Trophoblast cell (in vitro differentiated cells and primary cell): Measurements from ENCODE around the gene BCL2L11.
A peak's percentile ranks its signal among the peaks of the same experiment; 100 is the strongest.

ENCODE experiments used
- DNase-seq, 2 donors: peaks; one replicate each; pipeline ENCODE4 v3.0.0-alpha.2; 2016
- H2AFZ ChIP-seq: 2 replicates; pipeline ENCODE4 v1.6.1; 2013; ENCODE audit warnings: low read length, moderate library complexity, mild to moderate bottlenecking; ENCODE audit not compliant: insufficient read depth, poor library complexity
- H2AK5ac ChIP-seq: 2 replicates; pipeline ENCODE4 v1.6.1; 2013; ENCODE audit warnings: mild to moderate bottlenecking, low read length
- H2BK120ac ChIP-seq: 2 replicates; pipeline ENCODE4 v1.6.1; 2013; ENCODE audit warnings: low read length, mild to moderate bottlenecking, moderate library complexity; ENCODE audit not compliant: insufficient read depth, poor library complexity
- H2BK12ac ChIP-seq: 2 replicates; pipeline ENCODE4 v1.6.1; 2013; ENCODE audit warnings: mild to moderate bottlenecking, low read length, moderate library complexity
- H2BK5ac ChIP-seq: 2 replicates; pipeline ENCODE4 v1.6.1; 2013; ENCODE audit warnings: low read length, low read depth, moderate library complexity, mild to moderate bottlenecking; ENCODE audit not compliant: poor library complexity
- H3K14ac ChIP-seq: 2 replicates; pipeline ENCODE4 v1.6.1; 2013; ENCODE audit warnings: mild to moderate bottlenecking, low read length
- H3K18ac ChIP-seq: 2 replicates; pipeline ENCODE4 v1.6.1; 2013; ENCODE audit warnings: mild to moderate bottlenecking, low read length
- H3K23ac ChIP-seq: 2 replicates; pipeline ENCODE4 v1.6.1; 2013; ENCODE audit warnings: low read length
- H3K27ac ChIP-seq: 2 replicates; pipeline ENCODE4 v1.5.1; 2013; ENCODE audit warnings: low read depth, mild to moderate bottlenecking, inconsistent platforms, low read length, moderate library complexity
- H3K27me3 ChIP-seq: 2 replicates; pipeline ENCODE4 v1.6.1; 2013; ENCODE audit warnings: inconsistent platforms, mild to moderate bottlenecking, low read length, moderate library complexity; ENCODE audit not compliant: insufficient read depth
- H3K36me3 ChIP-seq, 2 experiments: 1 replicate in 1 of 2; 2 replicates in 1 of 2; pipeline ENCODE4 v1.6.1; 2013; ENCODE audit warnings: low read length in 2 of 2, mild to moderate bottlenecking in 2 of 2, moderate library complexity in 1 of 2; ENCODE audit not compliant: insufficient read depth in 2 of 2, control insufficient read depth in 1 of 2
- H3K4ac ChIP-seq: 2 replicates; pipeline ENCODE4 v1.6.1; 2013; ENCODE audit warnings: low read depth, mild to moderate bottlenecking, low read length, moderate library complexity
- H3K4me1 ChIP-seq, 2 experiments: 1 replicate in 1 of 2; 2 replicates in 1 of 2; pipeline ENCODE4 v1.6.1; 2013; ENCODE audit warnings: low read length in 2 of 2, mild to moderate bottlenecking in 2 of 2, moderate library complexity in 1 of 2; ENCODE audit not compliant: insufficient read depth in 2 of 2, control insufficient read depth in 1 of 2
- H3K4me2 ChIP-seq: 2 replicates; pipeline ENCODE4 v1.6.1; 2013; ENCODE audit warnings: inconsistent platforms, mild to moderate bottlenecking, low read length, moderate library complexity
- H3K4me3 ChIP-seq: 2 replicates; pipeline ENCODE4 v1.5.1; 2013; ENCODE audit warnings: mild to moderate bottlenecking, low read depth, low read length, inconsistent platforms
- H3K79me1 ChIP-seq: one replicate; pipeline ENCODE4 v1.6.1; 2013; ENCODE audit warnings: low read length
- H3K79me2 ChIP-seq: 2 replicates; pipeline ENCODE4 v1.6.1; 2013; ENCODE audit warnings: low read length, mild to moderate bottlenecking; ENCODE audit not compliant: control insufficient read depth, insufficient read depth, poor library complexity
- H3K9ac ChIP-seq: 2 replicates; pipeline ENCODE4 v1.6.1; 2013; ENCODE audit warnings: mild to moderate bottlenecking, low read length
- H3K9me3 ChIP-seq: 2 replicates; pipeline ENCODE4 v1.6.1; 2013; ENCODE audit warnings: low read depth, mild to moderate bottlenecking, control low read depth, inconsistent platforms, low read length; ENCODE audit not compliant: insufficient read depth
- H4K12ac ChIP-seq: 2 replicates; pipeline ENCODE4 v1.6.1; 2013; ENCODE audit warnings: low read depth, mild to moderate bottlenecking, low read length, moderate library complexity
- H4K8ac ChIP-seq: 2 replicates; pipeline ENCODE4 v1.6.1; 2013; ENCODE audit warnings: low read depth, mild to moderate bottlenecking, low read length, moderate library complexity
- H4K91ac ChIP-seq: one replicate; pipeline ENCODE4 v1.6.1; 2013; ENCODE audit warnings: low read depth, mild to moderate bottlenecking, low read length, moderate library complexity
- WGBS: extraction: QIAGEN DNeasy Blood & Tissue Kit; methylation state at CpG from one replicate; pipeline ENCODE4 v1.1.7; 2013; ENCODE audit warnings: missing lambda C conversion rate; ENCODE audit not compliant: insufficient read length, insufficient coverage; ENCODE audit errors: extremely low coverage; 5-methylcytosine and 5-hydroxymethylcytosine counted together

BCL2L11 gene

GRCh38 chr2:111140815-111141214 lies 20.1 kb downstream of the BCL2L11 start:
- no peak overlapping the region for H2BK12ac ChIP-seq
- no peak overlapping the region for H2AK5ac ChIP-seq
- no peak overlapping the region for H3K4me3 ChIP-seq
- DNase-seq = peak in 1 of 2 donors; percentile 13
- no peak overlapping the region for H2AFZ ChIP-seq
- no peak overlapping the region for H3K27ac ChIP-seq
- no peak overlapping the region for H3K23ac ChIP-seq
- H2BK120ac ChIP-seq = no peak overlapping the region
- H4K91ac ChIP-seq = no peak overlapping the region
- no peak overlapping the region for H2BK5ac ChIP-seq
- peak overlapping the region; percentile 34 for H3K4ac ChIP-seq
- WGBS = no CpG with 5 or more reads among the region's 4 CpGs
- H3K9ac ChIP-seq = peak overlapping the region; percentile 14
- no peaks in the 10 kb centered on the region for H3K79me1 ChIP-seq
- H3K4me1 ChIP-seq = no peaks in the 10 kb centered on the region
- H3K9me3 ChIP-seq = no peaks in the 10 kb centered on the region
- peaks cover 37 to 57% of the 10 kb centered on the region in 2 experiments for H3K36me3 ChIP-seq
- H3K27me3 ChIP-seq = no peaks in the 10 kb centered on the region
- H3K14ac ChIP-seq = no peak overlapping the region
- peaks cover 3% of the 10 kb centered on the region for H3K79me2 ChIP-seq
- no peak overlapping the region for H4K12ac ChIP-seq
- no peak overlapping the region for H3K18ac ChIP-seq
- no peak overlapping the region for H3K4me2 ChIP-seq
- H4K8ac ChIP-seq = no peak overlapping the region

DNA sequence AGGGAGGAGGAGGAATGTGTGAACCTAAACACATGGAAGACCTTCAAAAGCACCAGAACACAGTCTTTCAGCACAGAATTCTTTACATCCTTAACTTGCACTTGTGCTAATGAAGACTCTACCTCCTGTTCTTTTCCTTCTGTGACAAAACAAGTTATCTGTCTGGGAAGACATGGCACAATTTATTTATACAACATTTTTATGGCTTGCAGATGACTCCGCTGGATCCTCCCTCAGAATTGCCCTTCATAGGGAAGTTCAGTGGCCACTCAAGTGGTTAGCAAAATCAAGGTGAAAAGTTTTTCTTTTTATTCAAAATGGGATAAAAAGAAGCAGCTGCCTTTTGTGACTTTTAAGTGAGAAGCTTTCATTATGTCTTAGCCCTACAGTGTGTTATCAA lies 21.4 kb downstream of the BCL2L11 start:
- Histone ChIP-seq H3K4me2 (no peak overlapping the region), H2BK12ac (no peak overlapping the region), H3K9ac (no peak overlapping the region), H4K12ac (no peak overlapping the region), H3K4me3 (no peak overlapping the region), H2BK120ac (no peak overlapping the region), H2BK5ac (no peak overlapping the region), H3K14ac (no peak overlapping the region), H3K4me1 (no peaks in the 10 kb centered on the region), H3K27me3 (no peaks in the 10 kb centered on the region), H3K9me3 (no peaks in the 10 kb centered on the region), H3K79me2 (peaks cover 3% of the 10 kb centered on the region), H3K27ac (no peak overlapping the region), H4K8ac (no peak overlapping the region), H3K18ac (no peak overlapping the region), H2AK5ac (no peak overlapping the region), H3K79me1 (no peaks in the 10 kb centered on the region), H3K23ac (no peak overlapping the region), H3K4ac (peak overlapping the region; percentile 58), H4K91ac (no peak overlapping the region), H2AFZ (no peak overlapping the region), H3K36me3 (peaks cover 34 to 50% of the 10 kb centered on the region in 2 experiments)
- WGBS = no CpG with 5 or more reads among the region's 1 CpG
- DNase-seq = no peak

- no peaks in the 10 kb centered on the region for H3K9me3 ChIP-seq
- H2BK120ac ChIP-seq = no peak overlapping the region
- no peak overlapping the region for H3K23ac ChIP-seq
- no peak overlapping the region for H3K4me3 ChIP-seq
- no peak overlapping the region for H4K91ac ChIP-seq
- DNase-seq = no peak
- no peaks in the 10 kb centered on the region for H3K27me3 ChIP-seq
- H3K4me2 ChIP-seq = no peak overlapping the region
- peaks cover 0 to 2% of the 10 kb centered on the region in 2 experiments for H3K4me1 ChIP-seq
- H2AFZ ChIP-seq = no peak overlapping the region
- H3K18ac ChIP-seq = no peak overlapping the region
- H3K79me2 ChIP-seq = peaks cover 5% of the 10 kb centered on the region
- no peak overlapping the region for H2BK12ac ChIP-seq
- H3K9ac ChIP-seq = no peak overlapping the region
- H3K4ac ChIP-seq = peak overlapping the region; percentile 42
- no peak overlapping the region for H3K14ac ChIP-seq
- H3K36me3 ChIP-seq = peaks cover 31 to 49% of the 10 kb centered on the region in 2 experiments
- H2BK5ac ChIP-seq = no peak overlapping the region
- no peak overlapping the region for H4K8ac ChIP-seq
- no peak overlapping the region for H4K12ac ChIP-seq
- H3K27ac ChIP-seq = no peak overlapping the region
- no peaks in the 10 kb centered on the region for H3K79me1 ChIP-seq
- H2AK5ac ChIP-seq = no peak overlapping the region
- no CpG with 5 or more reads among the region's 10 CpGs for WGBS
These were observed 22.6 kb downstream of the BCL2L11 start for GRCh38 chr2:111143107-111143842.

GRCh38 chr2:111143843-111144198 lies 23.1 kb downstream of the BCL2L11 start:
- Histone ChIP-seq H4K91ac (no peak overlapping the region), H4K8ac (no peak overlapping the region), H2BK12ac (no peak overlapping the region), H2BK120ac (no peak overlapping the region), H3K4me3 (no peak overlapping the region), H3K9ac (no peak overlapping the region), H4K12ac (no peak overlapping the region), H3K36me3 (peaks cover 27 to 43% of the 10 kb centered on the region in 2 experiments), H3K4me1 (peaks cover 0 to 2% of the 10 kb centered on the region in 2 experiments), H3K18ac (no peak overlapping the region), H2AFZ (no peak overlapping the region), H3K79me1 (no peaks in the 10 kb centered on the region), H2BK5ac (no peak overlapping the region), H3K27me3 (no peaks in the 10 kb centered on the region), H3K4me2 (no peak overlapping the region), H2AK5ac (no peak overlapping the region), H3K79me2 (peaks cover 2% of the 10 kb centered on the region), H3K9me3 (no peaks in the 10 kb centered on the region), H3K4ac (peak overlapping the region; percentile 37), H3K14ac (no peak overlapping the region), H3K23ac (no peak overlapping the region), H3K27ac (no peak overlapping the region)
- DNase-seq = no peak
- WGBS = no CpG with 5 or more reads among the region's 1 CpG
